Dendritic cell treated with granulocyte-macrophage colony-stimulating factor and Interleukin-4, amounts not matched to agents 40 ng/mL and 50 ng/mL, for 4 days (primary cell): ENCODE data around the gene WNT6.

Source experiments
- H3K27ac Mint-ChIP-seq: one replicate; pipeline ENCODE4 v1.8.0; 2022; ENCODE audit warnings: mild to moderate bottlenecking, mixed read lengths
- H3K27me3 Mint-ChIP-seq: one replicate; pipeline ENCODE4 v1.8.0; 2022; ENCODE audit warnings: mild to moderate bottlenecking, mixed read lengths
- H3K36me3 Mint-ChIP-seq: one replicate; pipeline ENCODE4 v1.8.0; 2022; ENCODE audit warnings: low read depth, mixed read lengths
- H3K4me1 Mint-ChIP-seq: one replicate; pipeline ENCODE4 v1.8.0; 2022; ENCODE audit warnings: low read depth, mixed read lengths
- H3K4me3 Mint-ChIP-seq: one replicate; pipeline ENCODE4 v1.8.0; 2022; ENCODE audit warnings: mild to moderate bottlenecking, moderate library complexity, mixed read lengths
- H3K9me3 Mint-ChIP-seq: one replicate; pipeline ENCODE4 v1.8.0; 2022; ENCODE audit warnings: mixed read lengths
- intact Hi-C: fragments of 100-400 bp; cut with micrococcal nuclease; formaldehyde crosslinking; loops from one replicate; pipeline ENCODE4 v1.15.0; 2022

The WNT6 gene

GRCh38 chr2:218892693-218893348, 33.2 kb downstream of the WNT6 start:
- H3K27ac Mint-ChIP-seq, result no peak overlapping the region
- peaks cover 86% of the 10 kb centered on the region for H3K27me3 Mint-ChIP-seq

GRCh38 chr2:218893349-218894150, 33.9 kb downstream of the WNT6 start:
- no peak overlapping the region for H3K27ac Mint-ChIP-seq
- H3K9me3 Mint-ChIP-seq, result no peaks in the 10 kb centered on the region
- intact Hi-C loops, result no loop called here
- peak overlapping the region; percentile 41 for H3K4me3 Mint-ChIP-seq
- peaks cover 18% of the 10 kb centered on the region for H3K4me1 Mint-ChIP-seq
- H3K36me3 Mint-ChIP-seq, result no peaks in the 10 kb centered on the region
- peaks cover 86% of the 10 kb centered on the region for H3K27me3 Mint-ChIP-seq

More at GRCh38 chr2:218892693-218893348, 33.2 kb downstream of the WNT6 start:
- Mint-ChIP-seq H3K4me1 (peaks cover 11% of the 10 kb centered on the region), H3K9me3 (no peaks in the 10 kb centered on the region), H3K36me3 (no peaks in the 10 kb centered on the region), H3K4me3 (peak overlapping the region; percentile 41)
- intact Hi-C loops, result no loop called here

- Mint-ChIP-seq H3K4me1 (peaks cover 20% of the 10 kb centered on the region), H3K27me3 (peaks cover 90% of the 10 kb centered on the region), H3K27ac (no peak overlapping the region), H3K9me3 (no peaks in the 10 kb centered on the region), H3K36me3 (no peaks in the 10 kb centered on the region), H3K4me3 (no peak overlapping the region)
- intact Hi-C loops, result no loop called here
Observed at GRCh38 chr2:218894151-218894879, 34.7 kb downstream of the WNT6 start.

GRCh38 chr2:218894880-218895157, 35.2 kb downstream of the WNT6 start:
- Mint-ChIP-seq H3K4me1 (peaks cover 20% of the 10 kb centered on the region), H3K9me3 (no peaks in the 10 kb centered on the region), H3K36me3 (no peaks in the 10 kb centered on the region), H3K27me3 (peaks cover 89% of the 10 kb centered on the region), H3K27ac (no peak overlapping the region), H3K4me3 (no peak overlapping the region)
- intact Hi-C loops, result no loop called here

GRCh38 chr2:218895326-218895725, 35.7 kb downstream of the WNT6 start:
- no peak overlapping the region for H3K27ac Mint-ChIP-seq
- intact Hi-C loops, result no loop called here
- peaks cover 20% of the 10 kb centered on the region for H3K4me1 Mint-ChIP-seq

GRCh38 chr2:218895759-218896500, 36.3 kb downstream of the WNT6 start:
- no peak overlapping the region for H3K4me3 Mint-ChIP-seq
- H3K27me3 Mint-ChIP-seq, result peaks cover 92% of the 10 kb centered on the region
- peaks cover 20% of the 10 kb centered on the region for H3K4me1 Mint-ChIP-seq
- H3K27ac Mint-ChIP-seq, result no peak overlapping the region
- H3K36me3 Mint-ChIP-seq, result no peaks in the 10 kb centered on the region
- intact Hi-C loops, result no loop called here
- no peaks in the 10 kb centered on the region for H3K9me3 Mint-ChIP-seq

More at GRCh38 chr2:218895326-218895725, 35.7 kb downstream of the WNT6 start:
- H3K27me3 Mint-ChIP-seq, result peaks cover 90% of the 10 kb centered on the region
- no peaks in the 10 kb centered on the region for H3K36me3 Mint-ChIP-seq
- H3K4me3 Mint-ChIP-seq, result no peak overlapping the region
- no peaks in the 10 kb centered on the region for H3K9me3 Mint-ChIP-seq

GRCh38 chr2:218896501-218897393, 37.1 kb downstream of the WNT6 start:
- no peak overlapping the region for H3K4me3 Mint-ChIP-seq
- peaks cover 21% of the 10 kb centered on the region for H3K4me1 Mint-ChIP-seq
- no peak overlapping the region for H3K27ac Mint-ChIP-seq
- no peaks in the 10 kb centered on the region for H3K36me3 Mint-ChIP-seq
- H3K27me3 Mint-ChIP-seq, result peaks cover 91% of the 10 kb centered on the region
- no peaks in the 10 kb centered on the region for H3K9me3 Mint-ChIP-seq
- intact Hi-C loops, result no loop called here

GRCh38 chr2:218897394-218898108, 37.9 kb downstream of the WNT6 start:
- H3K9me3 Mint-ChIP-seq, result no peaks in the 10 kb centered on the region
- intact Hi-C loops, result loop anchor here (1.0 kb wide), 2 partner anchors 21 to 44 kb away; no protein-coding TSS in a partner anchor
- no peaks in the 10 kb centered on the region for H3K36me3 Mint-ChIP-seq
- H3K27ac Mint-ChIP-seq, result no peak overlapping the region
- peaks cover 91% of the 10 kb centered on the region for H3K27me3 Mint-ChIP-seq
- peaks cover 26% of the 10 kb centered on the region for H3K4me1 Mint-ChIP-seq
- H3K4me3 Mint-ChIP-seq, result no peak overlapping the region

GRCh38 chr2:218898109-218898878, 38.7 kb downstream of the WNT6 start:
- no peak overlapping the region for H3K27ac Mint-ChIP-seq
- H3K36me3 Mint-ChIP-seq, result no peaks in the 10 kb centered on the region

GRCh38 chr2:218899147-218899546, 39.5 kb downstream of the WNT6 start:
- Mint-ChIP-seq H3K27me3 (peaks cover 86% of the 10 kb centered on the region), H3K36me3 (no peaks in the 10 kb centered on the region), H3K9me3 (no peaks in the 10 kb centered on the region), H3K27ac (no peak overlapping the region), H3K4me3 (no peak overlapping the region), H3K4me1 (peaks cover 26% of the 10 kb centered on the region)
- intact Hi-C loops, result no loop called here

More at GRCh38 chr2:218898109-218898878, 38.7 kb downstream of the WNT6 start:
- H3K9me3 Mint-ChIP-seq, result no peaks in the 10 kb centered on the region
- H3K4me3 Mint-ChIP-seq, result no peak overlapping the region
- peaks cover 26% of the 10 kb centered on the region for H3K4me1 Mint-ChIP-seq
- H3K27me3 Mint-ChIP-seq, result peaks cover 91% of the 10 kb centered on the region
- intact Hi-C loops, result loop anchor here (1.0 kb wide), 2 partner anchors 22 to 45 kb away; no protein-coding TSS in a partner anchor

GRCh38 chr2:218902427-218902826, 42.8 kb downstream of the WNT6 start:
- Mint-ChIP-seq H3K4me1 (peaks cover 15% of the 10 kb centered on the region), H3K4me3 (no peak overlapping the region), H3K27ac (no peak overlapping the region), H3K27me3 (peaks cover 78% of the 10 kb centered on the region), H3K36me3 (no peaks in the 10 kb centered on the region), H3K9me3 (no peaks in the 10 kb centered on the region)
- intact Hi-C loops, result no loop called here

GRCh38 chr2:218904176-218904575, 44.6 kb downstream of the WNT6 start:
- H3K27ac Mint-ChIP-seq, result no peak overlapping the region
- intact Hi-C loops, result no loop called here
- H3K4me1 Mint-ChIP-seq, result peaks cover 14% of the 10 kb centered on the region
- H3K9me3 Mint-ChIP-seq, result no peaks in the 10 kb centered on the region
- no peak overlapping the region for H3K4me3 Mint-ChIP-seq
- H3K36me3 Mint-ChIP-seq, result no peaks in the 10 kb centered on the region
- peaks cover 72% of the 10 kb centered on the region for H3K27me3 Mint-ChIP-seq
